ENCODE results near the gene RNF220.

RNF220 gene

DNA sequence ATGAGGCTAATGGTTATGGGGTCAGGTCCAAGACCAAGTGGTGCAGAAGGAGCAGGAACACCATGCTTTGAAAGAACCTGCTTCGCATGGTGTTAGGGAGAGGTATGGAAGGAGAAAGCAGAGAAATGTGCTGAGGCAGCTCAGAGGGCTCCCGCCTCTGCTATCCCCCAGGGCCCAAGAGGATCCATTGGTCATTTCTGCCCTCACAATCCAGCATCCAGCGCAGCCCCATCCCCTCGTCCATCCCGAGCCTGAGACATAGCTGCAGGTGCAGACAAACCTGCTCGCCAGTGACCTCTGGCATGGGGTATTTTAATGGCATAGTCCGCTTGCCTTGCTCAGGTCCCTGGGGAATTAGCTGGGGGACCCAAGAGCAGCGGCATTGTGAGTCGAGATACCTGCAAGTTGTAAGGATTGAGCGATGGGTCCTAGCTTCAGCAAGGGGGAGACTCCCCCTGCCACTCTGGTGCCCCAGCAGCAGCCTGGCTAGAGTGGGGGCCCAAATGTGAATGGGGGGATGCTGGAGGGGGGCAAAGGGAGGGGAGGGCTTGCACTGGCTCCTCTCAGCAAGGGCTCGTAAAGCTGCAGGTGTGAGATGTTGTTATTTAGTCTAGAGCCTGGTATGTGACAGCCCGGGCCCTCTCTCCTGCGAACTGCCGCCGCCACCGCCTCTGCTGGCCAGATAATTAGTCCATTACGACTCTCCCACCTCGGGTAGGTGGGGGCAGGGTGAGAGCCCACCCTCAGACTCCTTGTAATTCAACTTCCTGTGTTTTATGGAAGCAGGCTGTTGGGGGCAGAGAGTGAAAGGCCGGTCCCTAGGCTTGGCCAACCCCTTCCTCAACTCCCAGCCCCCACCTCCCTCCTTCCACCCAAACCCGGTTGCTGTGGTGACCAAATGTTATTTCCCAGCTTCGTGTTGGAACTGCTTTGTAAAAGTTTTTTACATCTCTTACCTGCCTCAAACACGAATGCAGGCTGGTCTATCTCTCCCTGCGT is 118.8 kb downstream of the RNF220 start:
- no peak for DNase-seq (ENCODE audit: low spot score)

DNA sequence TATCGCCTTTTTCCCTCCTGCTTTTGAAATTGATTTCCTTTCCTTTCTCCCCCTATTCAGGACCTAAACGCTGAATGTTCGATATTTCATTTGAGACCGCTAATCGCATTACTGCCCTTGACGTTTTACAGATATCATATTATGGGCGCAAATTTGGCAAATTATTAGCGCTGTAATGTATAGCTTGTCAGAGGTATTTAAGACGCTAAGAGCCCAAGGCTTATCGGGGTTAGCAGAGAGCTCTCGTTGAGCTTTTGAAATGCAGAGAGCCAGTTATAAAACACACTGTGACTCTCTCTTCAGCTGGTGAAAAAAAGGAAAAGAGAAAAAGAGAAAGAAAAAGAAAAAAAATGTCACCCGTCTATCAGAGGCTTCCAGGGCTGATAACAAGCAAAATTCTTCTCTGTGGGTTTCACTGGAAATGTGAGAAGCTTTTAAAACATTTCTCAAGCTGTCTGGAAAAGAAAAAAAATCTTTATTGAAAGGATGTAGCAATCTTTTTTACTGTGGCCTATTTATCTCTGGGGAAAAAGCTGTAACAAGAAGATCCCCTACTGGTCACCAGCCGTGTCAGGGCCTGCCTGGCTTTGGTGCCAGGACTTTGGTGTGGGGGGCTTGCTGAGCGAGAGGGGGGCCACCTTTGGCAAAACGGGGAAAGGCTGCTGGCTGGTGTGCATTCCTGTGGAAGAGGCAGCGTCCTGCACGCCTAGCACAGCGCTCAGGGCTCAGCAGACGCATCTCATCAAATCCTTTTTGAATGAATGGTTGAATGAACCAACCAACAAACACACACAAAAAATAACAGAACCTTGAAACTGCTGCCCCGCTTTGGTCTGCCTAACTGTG is 119.8 kb downstream of the RNF220 start:
- no peak for DNase-seq (ENCODE audit: low spot score)

DNA sequence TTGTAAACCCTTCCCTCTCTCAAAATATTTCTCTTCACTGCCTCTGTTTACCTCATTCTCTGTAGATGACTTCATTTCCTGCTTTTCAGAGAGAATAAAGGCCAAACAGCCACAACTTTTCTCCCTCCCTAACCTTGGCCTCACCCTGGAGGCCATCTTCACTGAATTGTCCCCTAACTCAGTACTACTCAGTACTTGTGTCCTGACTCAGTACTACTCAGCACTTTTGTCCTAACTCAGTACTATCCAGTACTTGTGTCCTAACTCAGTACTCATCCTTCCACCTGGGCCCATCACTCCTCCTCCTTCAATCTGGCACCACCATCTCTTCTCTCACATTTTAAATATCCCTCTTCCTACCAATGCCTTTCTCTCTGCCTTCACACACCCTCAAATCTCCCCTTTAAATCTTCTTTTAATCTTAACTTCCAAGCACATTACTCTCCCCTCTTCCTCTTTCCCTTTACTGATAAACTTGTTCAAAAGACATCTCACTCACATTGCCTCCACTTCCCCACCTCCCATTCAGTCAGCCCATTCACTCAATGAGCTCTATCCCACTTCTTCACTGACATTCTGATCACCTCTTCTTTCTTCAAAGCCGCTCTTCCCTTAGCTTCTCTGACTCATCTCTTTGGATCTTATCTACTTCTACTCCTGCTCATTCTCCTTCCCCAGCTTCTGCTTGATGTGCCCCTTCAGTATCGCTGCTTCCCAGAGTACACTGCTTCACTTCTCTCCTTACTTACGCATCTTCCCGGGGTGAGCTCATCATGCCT is 121.4 kb downstream of the RNF220 start:
- no peak for DNase-seq (ENCODE audit: low spot score)

- DNase-seq (ENCODE audit: low spot score) = no peak
Observed at GRCh38 chr1:44531785-44532566, 126.9 kb downstream of the RNF220 start.

GRCh38 chr1:44532567-44532944 is 127.5 kb downstream of the RNF220 start:
- DNase-seq (ENCODE audit: low spot score) = no peak

DNA sequence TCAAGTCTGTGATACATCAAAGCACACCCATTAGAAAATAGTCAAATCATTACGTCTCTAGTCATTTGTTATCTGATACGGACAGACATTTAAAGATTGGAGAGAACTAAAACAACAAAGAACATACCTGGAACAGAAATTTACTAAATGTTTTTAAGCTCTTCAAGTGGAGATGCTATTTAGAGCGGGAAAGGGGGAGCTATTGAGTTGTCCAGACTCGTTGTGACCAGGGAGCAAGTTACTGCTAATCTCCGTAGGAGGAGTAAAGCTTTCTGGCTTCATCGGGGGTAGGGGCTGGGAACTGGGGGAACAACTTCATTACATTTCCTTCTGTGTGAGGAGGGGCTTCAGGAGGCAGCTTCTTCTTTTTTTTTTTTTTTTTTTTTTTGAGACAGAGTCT is 129.7 kb downstream of the RNF220 start:
- DNase-seq (ENCODE audit: low spot score) = no peak

GRCh38 chr1:44536357-44537209 is 131.5 kb downstream of the RNF220 start:
- DNase-seq (ENCODE audit: low spot score) = no peak

- no peak for DNase-seq (ENCODE audit: low spot score)
Observed at GRCh38 chr1:44537538-44537937, 132.5 kb downstream of the RNF220 start.

DNA sequence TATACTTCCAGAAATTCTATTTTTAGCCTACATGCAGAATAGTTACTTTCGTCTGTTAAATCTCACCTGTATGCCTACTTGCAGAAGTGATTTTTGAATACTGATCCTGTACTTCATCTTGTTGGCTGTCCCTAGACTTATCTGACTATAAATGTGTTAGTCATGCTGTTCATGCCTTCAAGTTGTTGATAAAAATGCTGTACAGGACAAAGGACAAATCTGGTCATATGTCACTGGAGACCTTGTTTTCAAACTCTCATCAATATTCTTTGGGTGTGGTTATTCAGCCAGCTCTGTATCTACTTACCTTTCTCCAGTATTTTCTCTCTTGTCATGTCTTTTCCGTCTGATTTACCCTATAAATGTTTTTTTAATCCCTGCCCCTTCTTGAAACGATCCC is 132.9 kb downstream of the RNF220 start:
- DNase-seq (ENCODE audit: low spot score) = no peak

DNA sequence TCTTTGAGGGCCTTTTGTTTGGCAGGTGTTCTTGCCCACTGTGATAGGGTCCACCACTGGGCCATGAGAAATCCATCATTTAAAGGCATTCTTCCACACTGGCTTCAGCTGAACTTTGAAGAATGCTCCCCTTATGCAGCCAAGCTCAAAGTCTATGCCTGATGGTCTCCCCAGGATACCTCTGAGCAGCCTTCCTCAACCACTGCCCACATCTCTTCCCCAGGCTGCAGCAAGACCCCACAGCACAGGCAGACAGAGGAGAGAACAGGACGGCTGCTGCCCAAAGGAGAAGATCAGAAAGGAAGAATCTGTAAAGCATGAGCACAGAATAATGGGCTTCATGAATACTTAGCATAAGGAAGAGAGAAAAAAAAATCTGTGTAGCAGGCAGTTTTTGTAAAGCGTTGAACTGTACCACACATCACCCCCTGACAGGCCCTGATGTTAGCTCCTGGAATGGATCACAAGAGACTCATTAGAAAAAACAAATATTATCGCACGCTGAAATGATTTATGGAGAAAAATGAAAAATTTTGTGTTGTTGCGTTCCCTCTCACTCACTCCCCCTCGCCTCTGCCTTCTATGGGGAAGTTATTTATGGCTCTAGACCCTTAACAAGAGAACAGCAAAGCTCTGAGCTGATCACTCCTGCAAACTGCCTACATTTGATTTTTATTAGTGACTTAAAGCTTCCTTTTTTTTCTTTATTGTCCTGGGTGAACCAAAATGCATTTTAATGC is 135.1 kb downstream of the RNF220 start:
- no peak for DNase-seq (ENCODE audit: low spot score)

DNA sequence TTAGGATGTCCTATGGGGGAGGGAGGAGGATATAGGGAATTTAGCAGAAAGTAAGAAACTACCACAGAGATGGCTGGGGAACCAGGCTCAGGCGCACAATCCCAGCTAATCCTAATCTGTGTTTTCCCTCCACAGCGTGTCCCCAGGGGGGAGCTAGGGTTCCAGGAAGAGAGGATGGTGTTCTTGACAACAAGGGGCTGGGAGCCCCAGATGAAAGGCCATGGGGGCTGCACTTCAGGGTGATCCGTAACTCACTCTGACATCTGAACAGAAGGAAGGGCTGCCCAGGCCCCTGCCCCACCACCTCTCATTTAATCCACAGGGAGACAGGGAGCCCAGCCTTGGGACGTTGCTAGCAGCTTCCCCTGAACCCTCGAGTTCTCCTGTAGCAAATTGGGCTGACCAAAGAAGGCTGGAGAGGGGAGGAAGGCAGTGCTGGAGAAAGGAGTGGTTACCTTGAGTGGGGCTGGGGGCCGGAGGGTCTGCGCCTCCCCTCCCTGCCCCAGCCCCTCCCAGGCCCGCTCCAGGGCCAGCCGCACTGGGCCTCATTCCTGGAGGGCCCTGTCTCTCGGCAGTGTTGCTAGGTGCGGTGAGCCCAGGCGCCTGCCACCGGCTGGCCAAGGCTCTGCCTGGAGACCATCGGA is 137.5 kb downstream of the RNF220 start:
- no peak for DNase-seq (ENCODE audit: low spot score)

DNA sequence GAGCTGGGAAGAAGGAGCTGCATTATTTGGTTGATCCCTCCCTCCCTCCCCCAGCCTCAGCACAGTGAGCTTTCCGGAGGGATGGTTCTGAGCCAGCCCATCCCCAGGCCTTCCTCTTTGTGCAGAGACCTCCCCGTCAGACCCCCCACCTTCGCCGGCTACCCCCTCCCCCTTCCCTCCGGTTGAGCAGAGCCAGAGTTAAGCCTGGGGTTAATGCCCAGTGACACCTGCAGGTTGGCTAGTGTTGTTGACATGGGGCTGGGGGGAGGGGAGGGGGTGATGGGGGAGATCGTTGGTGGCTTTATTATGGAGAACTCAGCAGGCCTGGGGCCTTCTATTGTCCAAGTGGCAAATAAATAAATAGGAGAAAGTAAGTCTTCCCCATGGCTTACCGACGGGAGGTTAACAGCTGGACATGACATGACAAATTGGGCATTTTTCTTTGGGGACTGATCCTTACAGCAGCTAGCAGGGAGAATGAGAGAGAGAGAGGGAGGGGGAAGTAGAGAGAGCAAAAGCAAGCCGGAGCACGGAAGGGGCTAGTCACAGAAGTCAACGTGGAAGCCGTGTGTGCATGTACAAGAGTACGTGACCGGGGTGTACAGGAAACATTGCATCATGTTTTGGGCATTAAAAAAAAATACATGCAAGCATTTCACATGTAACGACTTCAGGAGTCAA is 138.1 kb downstream of the RNF220 start:
- no peak for DNase-seq (ENCODE audit: low spot score)

DNA sequence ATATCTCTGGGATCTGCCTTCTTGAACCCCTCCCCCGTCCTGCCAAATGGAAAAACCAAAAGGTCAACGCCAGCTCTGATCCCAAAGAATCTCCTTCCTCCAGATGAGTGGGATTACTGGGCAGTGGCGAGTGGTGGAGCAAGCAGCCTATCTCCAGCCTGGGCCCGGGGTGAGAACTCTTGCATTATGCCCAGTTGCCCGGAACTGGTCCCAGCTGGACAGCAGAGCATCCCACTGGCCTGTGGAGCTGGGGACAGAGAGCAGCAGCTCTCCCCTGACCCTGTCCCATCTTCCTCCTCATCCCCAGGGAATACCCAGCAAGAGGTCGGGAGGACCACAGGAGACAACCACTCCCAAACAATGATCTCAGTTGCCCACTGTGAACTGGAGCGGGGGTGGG is 138.7 kb downstream of the RNF220 start:
- DNase-seq (ENCODE audit: low spot score) = no peak

GRCh38 chr1:44544960-44545359 is 139.9 kb downstream of the RNF220 start:
- no peak for DNase-seq (ENCODE audit: low spot score)

DNA sequence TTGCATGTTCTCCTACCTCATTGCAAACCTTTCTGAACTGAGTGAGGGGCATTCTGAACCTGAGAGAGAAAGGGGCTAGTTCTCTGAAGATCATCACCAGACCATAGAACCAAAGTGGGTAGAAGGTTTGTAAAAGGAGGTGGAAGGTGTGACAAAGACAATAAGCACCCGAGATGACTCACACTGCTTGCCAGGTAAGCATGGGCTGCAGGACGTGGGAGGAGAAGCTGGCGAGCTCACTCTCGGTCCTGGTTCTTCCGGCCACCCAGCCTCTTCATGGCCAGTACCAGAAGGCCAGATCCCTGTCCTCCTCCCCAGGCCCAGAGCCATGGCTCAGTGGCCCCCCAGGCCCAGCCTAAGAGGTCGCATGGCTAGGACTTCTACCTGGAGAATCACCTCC is 140.9 kb downstream of the RNF220 start:
- no peak for DNase-seq (ENCODE audit: low spot score)

- no peak for DNase-seq (ENCODE audit: low spot score)
Observed at GRCh38 chr1:44546403-44547053, 141.5 kb downstream of the RNF220 start.

DNA sequence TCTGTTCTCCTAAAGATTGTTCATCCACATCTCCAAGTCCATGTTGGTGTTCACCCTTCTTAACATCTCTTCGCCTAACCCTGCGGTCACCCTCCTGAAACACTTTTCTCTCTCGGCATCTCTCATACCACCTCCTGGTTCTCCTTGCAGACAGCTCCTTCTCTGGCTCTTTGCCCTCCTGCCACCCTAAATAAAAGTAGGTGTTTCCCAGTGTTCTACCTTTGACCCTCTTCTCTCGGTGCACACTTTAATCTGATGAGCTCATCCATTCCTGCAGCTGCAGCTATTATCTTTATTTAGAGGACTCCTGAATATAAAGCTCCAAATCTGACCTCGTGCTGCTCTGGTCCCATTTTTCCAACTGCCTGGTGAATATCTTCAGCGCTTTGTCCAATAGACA is 142.3 kb downstream of the RNF220 start:
- no peak for DNase-seq (ENCODE audit: low spot score)

DNA sequence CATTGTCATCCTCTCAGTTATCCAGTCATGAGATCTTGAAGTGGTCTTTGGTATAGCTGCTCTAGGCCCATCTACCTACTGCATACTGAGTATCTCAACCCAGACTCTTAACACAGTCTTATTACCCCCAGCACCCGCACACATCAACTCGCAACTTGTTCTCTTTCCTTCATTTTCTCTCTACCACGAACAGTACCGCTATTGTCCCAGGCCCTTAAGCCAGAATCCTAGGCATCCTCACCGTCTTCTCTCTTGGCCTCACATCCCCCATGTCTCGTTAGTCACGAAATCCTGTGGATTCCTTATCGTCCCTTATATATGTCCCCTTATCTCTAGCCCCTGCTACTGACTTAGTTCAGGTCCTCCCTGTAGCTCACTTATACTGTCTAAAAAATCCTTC is 142.8 kb downstream of the RNF220 start:
- DNase-seq (ENCODE audit: low spot score) = no peak

All from CD4-positive, alpha-beta T cell treated with Interleukin-15 for 4 hours (primary cell).